HCT116 (cell line): ENCODE data around the gene TNFRSF19. TPM values are rescaled to one million over a fixed set of nuclear protein-coding genes. Genes with fewer than 3 reads are reported as not detected.

Experiments used
- ATAC-seq: fragments of 200-7000 bp; cut with Tn5 transposase; 2 replicates; pipeline ENCODE4 v1.9.1; 2020; ENCODE audit warnings: mild to moderate bottlenecking, moderate library complexity
- BruUV-seq: library from RNA; stranded (reverse); fragments of 400-500 nt; replicated peaks from 2 replicates; lab custom pipeline; 2021; lab: Mats Ljungman, UMichigan
- CTCF ChIA-PET: fragments of 300-600 bp; sonication (Branson Sonifier 250); formaldehyde crosslinking; loops from one replicate; lab custom pipeline; 2021; ENCODE audit warnings: antibody characterized with exemption; lab: Charles Lee
- POLR2A ChIA-PET: fragments of 300-600, 350-600 bp; sonication (Branson Sonifier 250); formaldehyde crosslinking; loops from one replicate; lab custom pipeline; 2021; ENCODE audit warnings: antibody characterized with exemption; lab: Charles Lee
- RAD21 ChIA-PET, 2 experiments: fragments of 300-600 bp; sonication (Branson Sonifier 250); formaldehyde crosslinking; loops; one replicate each; lab custom pipeline; 2023; ENCODE audit warnings: low total read pairs in 2 of 2; ENCODE audit not compliant: uncharacterized antibody in 2 of 2, unreplicated experiment in 2 of 2, low non-redundant PET in 1 of 2; lab: Charles Lee
- DNase-seq: peaks from one replicate; pipeline ENCODE4 v3.0.0-alpha.2; 2010; ENCODE audit warnings: low read depth, low spot score
- H2AFZ ChIP-seq: fragments of 200-600 bp; shearing (Covaris generic), sonication (generic); 2 replicates; pipeline ENCODE4 v1.6.1; 2017; ENCODE audit warnings: low read depth, mixed run types, mixed read lengths, antibody characterized with exemption, low read length; ENCODE audit not compliant: poor library complexity, severe bottlenecking
- H3K27ac ChIP-seq: 2 replicates; pipeline ENCODE4 v1.5.1; 2012; ENCODE audit warnings: low read depth, low read length
- H3K27me3 ChIP-seq: fragments of 200-600 bp; sonication (generic); 2 replicates; pipeline ENCODE4 v1.6.1; 2016; ENCODE audit warnings: mixed run types, low read length, mixed read lengths; ENCODE audit not compliant: insufficient read depth
- H3K36me3 ChIP-seq, 2 experiments: fragments of 200-500 bp in 1 of 2; fragments of 200-600 bp in 1 of 2; sonication (Bioruptor generic) in 1 of 2; sonication (generic) in 1 of 2; 2 replicates each; pipeline versions ENCODE4 v1.5.1 to v1.6.1; 2014 to 2016; ENCODE audit warnings: low read length in 2 of 2, inconsistent platforms in 1 of 2, mixed read lengths in 1 of 2, mixed run types in 1 of 2; ENCODE audit not compliant: insufficient read depth in 2 of 2, control insufficient read depth in 1 of 2
- H3K4me1 ChIP-seq, 2 experiments: fragments of 200-600 bp in 1 of 2; sonication (generic) in 1 of 2; 2 replicates each; pipeline versions ENCODE4 v1.5.1 to v1.6.1; 2012 to 2017; ENCODE audit warnings: low read length in 2 of 2, inconsistent platforms in 1 of 2, mild to moderate bottlenecking in 1 of 2, mixed read lengths in 1 of 2, mixed run types in 1 of 2, moderate library complexity in 1 of 2; ENCODE audit not compliant: insufficient read depth in 2 of 2, control insufficient read depth in 1 of 2
- H3K4me2 ChIP-seq: fragments of 200-600 bp; sonication (generic); 2 replicates; pipeline ENCODE4 v1.6.1; 2017; ENCODE audit warnings: mixed run types, low read length, mixed read lengths
- H3K4me3 ChIP-seq, 2 experiments: fragments of 200-600 bp in 1 of 2; sonication (generic) in 1 of 2; replicated peaks in 1 of 2; 2 replicates each; pipeline ENCODE4 v1.5.1; 2011 to 2016; ENCODE audit warnings: low read length in 2 of 2, control low read depth in 1 of 2, low read depth in 1 of 2, mild to moderate bottlenecking in 1 of 2, mixed read lengths in 1 of 2, mixed run types in 1 of 2
- H3K79me2 ChIP-seq: fragments of 200-600 bp; sonication (generic); 2 replicates; pipeline ENCODE4 v1.6.1; 2017; ENCODE audit warnings: mild to moderate bottlenecking, mixed run types, low read length, moderate library complexity, mixed read lengths; ENCODE audit not compliant: insufficient read depth
- H3K9ac ChIP-seq: fragments of 200-600 bp; sonication (generic); 2 replicates; pipeline ENCODE4 v1.6.1; 2016; ENCODE audit warnings: low read length, mixed read lengths
- H3K9me2 ChIP-seq: fragments of 200-600 bp; sonication (generic), shearing (Covaris generic); 2 replicates; pipeline ENCODE4 v1.6.1; 2017; ENCODE audit warnings: mixed run types, mild to moderate bottlenecking, moderate library complexity; ENCODE audit not compliant: insufficient read depth
- H3K9me3 ChIP-seq, 2 experiments: fragments of 200-500 bp in 1 of 2; fragments of 200-600 bp in 1 of 2; sonication (Bioruptor generic) in 1 of 2; sonication (generic) in 1 of 2; 2 replicates each; pipeline ENCODE4 v1.6.1; 2014 to 2017; ENCODE audit warnings: low read length in 2 of 2, mixed read lengths in 2 of 2, inconsistent platforms in 1 of 2, low read depth in 1 of 2, mild to moderate bottlenecking in 1 of 2, mixed run types in 1 of 2, moderate library complexity in 1 of 2; ENCODE audit not compliant: control insufficient read depth in 1 of 2, insufficient read depth in 1 of 2
- H4K20me1 ChIP-seq: fragments of 200-600 bp; sonication (generic), shearing (Covaris generic); 2 replicates; pipeline ENCODE4 v1.6.1; 2017; ENCODE audit warnings: mixed run types, mild to moderate bottlenecking, moderate library complexity; ENCODE audit not compliant: insufficient read depth
- CBX3 ChIP-seq: IDR thresholded peaks from 2 replicates; pipeline ENCODE4 v1.6.1; 2012; ENCODE audit warnings: low read depth
- CTCF ChIP-seq, 3 experiments: fragments of 200-600 bp in 1 of 3; sonication (generic) in 1 of 3; IDR thresholded peaks in 2 of 3; conservative IDR thresholded peaks in 1 of 3; 2 replicates each; pipeline ENCODE4 v1.5.1; 2012 to 2017; ENCODE audit warnings: low read depth in 2 of 3, low read length in 2 of 3, antibody characterized with exemption in 1 of 3, borderline replicate concordance in 1 of 3, control low read depth in 1 of 3, mild to moderate bottlenecking in 1 of 3, mixed read lengths in 1 of 3, mixed run types in 1 of 3, moderate library complexity in 1 of 3; ENCODE audit not compliant: insufficient read depth in 1 of 3
- RAD21 ChIP-seq: IDR thresholded peaks from 2 replicates; pipeline ENCODE4 v1.6.1; 2012; ENCODE audit warnings: low read depth, mild to moderate bottlenecking
- ZBTB33 ChIP-seq: IDR thresholded peaks from 2 replicates; pipeline ENCODE4 v1.6.1; 2011; ENCODE audit warnings: mild to moderate bottlenecking, low read length, moderate library complexity; ENCODE audit not compliant: insufficient replicate concordance; ENCODE audit errors: extremely low read depth
- intact Hi-C: fragments of 100-400 bp; cut with micrococcal nuclease; formaldehyde crosslinking; loops from 2 replicates; pipeline ENCODE4 v1.10.0; 2022
- total RNA-seq: library from RNA; stranded (reverse); gene quantifications from one replicate; pipeline ENCODE4 v1.2.1, GENCODE V29; 2021; ENCODE audit not compliant: unreplicated experiment

The TNFRSF19 gene
- total RNA-seq, 1 experiment from 2014 or later = 1.1 TPM

- H3K4me3 ChIP-seq = no peak overlapping the region
- no peaks in the 10 kb centered on the region for H4K20me1 ChIP-seq
- peak; percentile 92 for ATAC-seq
- H3K9me3 ChIP-seq = no peaks in the 10 kb centered on the region
- no peaks in the 10 kb centered on the region for H3K79me2 ChIP-seq
- peak; percentile 16 to 61 (median 59); a peak in 4 of 6 replicates for TF ChIP-seq CTCF (IDR thresholded peaks at IDR 0.05 in 2 of 3, conservative IDR thresholded peaks at IDR 0.05 in 1 of 3; ENCODE audit: borderline replicate concordance in 1 of 3, insufficient read depth in 1 of 3, low read depth in 2 of 3, low read length in 2 of 3)
- TF ChIP-seq ZBTB33 = no peak
- TF ChIP-seq RAD21 = peak; percentile 58
- TF ChIP-seq CBX3 = no peak
- H3K9me2 ChIP-seq = no peaks in the 10 kb centered on the region
- no peak overlapping the region for H3K27ac ChIP-seq
- no peaks in the 10 kb centered on the region for H3K36me3 ChIP-seq
- CTCF ChIA-PET = no interaction called here
- BruUV-seq = no TSS peak
- 0 out of 2 replicates have a peak, but pooled peaks cover 7% of the 10 kb centered on the region for H3K27me3 ChIP-seq
- no peaks in the 10 kb centered on the region for H3K4me1 ChIP-seq
- POLR2A ChIA-PET = no interaction called here
- H3K9ac ChIP-seq = no peak overlapping the region
- RAD21 ChIA-PET = no interaction called here
- intact Hi-C loops = loop anchor here (5.0 kb wide), 2 partner anchors 157 to 172 kb away; partner anchors contain the start of gene MIPEP
- peak; percentile 18 for DNase-seq
- H2AFZ ChIP-seq = no peak overlapping the region
- no peak overlapping the region for H3K4me2 ChIP-seq
These were observed 145.6 kb downstream of the TNFRSF19 start for GRCh38 chr13:23715762-23716235.
